H7 (cell line): ENCODE data around the gene MARCO. TPM values are rescaled to one million over a fixed set of nuclear protein-coding genes. Genes with fewer than 3 reads are reported as not detected.

Experiments
- DNase-seq: peaks from one replicate; pipeline ENCODE4 v3.0.0; 2012
- H3K27me3 ChIP-seq: 2 replicates; pipeline ENCODE4 v1.6.0; 2011; ENCODE audit warnings: mild to moderate bottlenecking, low read length; ENCODE audit not compliant: control insufficient read depth, insufficient read depth
- H3K36me3 ChIP-seq: replicated peaks from 2 replicates; pipeline ENCODE4 v1.5.1; 2011; ENCODE audit warnings: low read length; ENCODE audit not compliant: control insufficient read depth, insufficient read depth
- H3K4me3 ChIP-seq: 2 replicates; pipeline ENCODE4 v1.5.1; 2011; ENCODE audit warnings: low read depth, mild to moderate bottlenecking, control low read depth, low read length, moderate library complexity; ENCODE audit not compliant: insufficient read depth
- total RNA-seq: library from RNA; depleted of rRNA; stranded (reverse); fragments of >200 nt; shearing (Covaris generic); gene quantifications from 2 replicates; pipeline ENCODE4 v1.2.3, GENCODE V29; 2014; rRNA removed

MARCO gene
- total RNA-seq, 1 experiment from 2014 or later: not detected

GRCh38 chr2:119040730-119041129, 98.7 kb downstream of the MARCO start:
- no peak for DNase-seq
- Histone ChIP-seq H3K4me3 (no peak overlapping the region), H3K36me3 (no peaks in the 10 kb centered on the region), H3K27me3 (no peaks in the 10 kb centered on the region)

Other genes with a start within 250 kb of the MARCO start
- gene EN1, start 94.5 kb upstream of the MARCO start, total RNA-seq: not detected in 2 replicates
- gene C1QL2, start 216.6 kb downstream of the MARCO start, total RNA-seq: 0.28 and 0.59 TPM in 2 replicates